ENCODE results near the gene AQP5. TPM values are rescaled to one million over a fixed set of nuclear protein-coding genes. Genes with fewer than 3 reads are reported as not detected.

Gene AQP5
- total RNA-seq, 1 experiment from 2014 or later: 0.31 TPM

DNA sequence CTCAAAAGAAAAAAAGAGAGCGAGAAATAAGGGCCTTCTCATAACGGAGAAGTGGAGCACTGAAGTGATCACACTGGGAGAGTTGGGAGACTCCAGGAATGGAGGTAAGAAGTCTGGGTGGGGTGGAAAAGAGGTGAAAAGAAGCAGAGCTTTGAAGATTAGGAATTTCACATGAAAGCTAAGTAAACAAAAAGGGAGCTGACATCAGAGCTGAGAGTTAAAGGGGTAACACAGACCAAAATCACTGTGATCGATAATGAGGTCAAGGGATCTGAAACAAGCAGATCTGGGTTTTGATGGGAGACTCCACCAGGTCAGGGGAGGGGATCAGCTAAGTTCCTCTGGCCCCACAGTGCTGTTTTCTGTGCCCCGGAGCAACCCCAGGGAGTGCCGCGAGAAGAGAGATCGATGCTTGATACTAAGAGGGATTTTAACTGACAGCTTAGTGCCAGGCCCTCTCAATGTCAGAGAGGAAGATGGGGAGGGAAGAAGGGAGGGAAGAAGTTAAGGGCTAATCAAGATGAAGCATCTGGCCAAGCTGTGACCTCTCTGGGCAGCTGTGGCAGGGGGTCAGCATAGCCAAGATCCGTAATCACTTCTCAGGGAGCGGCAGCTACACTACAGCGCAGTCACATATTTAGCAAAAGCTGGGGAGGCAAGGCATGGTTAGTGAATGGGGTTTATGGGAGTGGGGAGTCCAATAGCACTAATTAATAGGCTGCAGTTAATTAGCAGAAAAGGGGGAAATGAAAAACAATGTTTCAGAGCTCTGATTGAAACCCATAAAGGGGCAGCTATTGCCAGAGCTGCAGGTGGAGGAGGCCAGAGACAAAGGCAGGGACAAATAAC is 19.1 kb downstream of the AQP5 start:
- H3K4me2 ChIP-seq: no peak overlapping the region

DNA sequence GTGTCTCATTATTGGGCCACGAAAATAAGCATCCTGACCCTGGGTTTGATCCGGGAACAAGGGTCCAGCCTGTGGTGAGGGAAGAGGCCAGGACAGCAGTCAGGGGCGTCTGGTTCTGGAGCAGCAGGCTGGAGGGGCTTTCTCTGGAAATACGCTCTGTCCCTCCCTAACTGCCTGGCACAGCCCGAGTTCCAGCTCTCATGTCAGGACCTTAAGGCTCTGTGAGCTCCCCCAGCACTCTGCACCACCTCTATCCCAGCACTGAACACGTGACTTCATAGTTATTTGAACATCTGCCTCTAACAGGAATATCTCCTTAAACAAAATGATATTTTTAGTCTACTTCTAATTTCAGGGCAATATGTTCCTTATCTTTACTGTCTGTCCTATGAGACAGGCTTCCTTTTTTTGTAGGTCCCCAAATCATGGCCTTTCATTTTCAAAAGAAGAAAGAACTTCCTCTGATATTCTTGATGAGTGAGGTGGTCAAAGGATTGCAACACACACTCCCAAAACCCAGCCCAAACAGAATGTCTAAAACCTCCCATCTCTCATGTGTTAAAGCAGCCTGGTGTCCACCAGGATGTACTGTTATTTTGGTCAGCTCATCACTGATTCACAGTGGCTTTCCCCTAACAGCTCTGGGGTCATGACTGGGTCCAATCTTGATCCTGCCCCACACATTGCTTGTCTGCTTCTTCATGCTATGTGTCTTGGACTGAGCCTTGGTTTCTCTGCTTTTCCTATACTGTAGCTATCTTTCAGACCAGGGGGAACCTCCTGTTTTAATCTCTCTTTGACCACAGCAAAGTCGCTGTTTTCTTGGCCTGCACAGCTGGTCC is 20.8 kb downstream of the AQP5 start:
- H3K9me3 ChIP-seq (ENCODE audit: insufficient read depth, low read depth): no peaks in the 10 kb centered on the region
- H3K4me1 ChIP-seq (replicated peaks; ENCODE audit: insufficient read depth): no peaks in the 10 kb centered on the region
- no peak for DNase-seq
- H4K20me1 ChIP-seq (ENCODE audit: insufficient read depth): no peaks in the 10 kb centered on the region
- ChIA-PET CTCF (interaction anchor here (0.7 to 1.6 kb wide), 2 partner anchors 26 to 115 kb away, joined by 5 read pairs; no protein-coding TSS in a partner anchor), POLR2A (ENCODE audit: unreplicated experiment) (interaction anchor here (0.6 kb wide), 1 partner anchor 430 kb away, joined by 7 read pairs; no protein-coding TSS in a partner anchor)
- no peak overlapping the region for H3K4me3 ChIP-seq
- no peak overlapping the region for H3K27ac ChIP-seq
- intact Hi-C loops (cut with micrococcal nuclease; ENCODE audit: unreplicated experiment): no loop called here
- H2AFZ ChIP-seq: no peak overlapping the region
- no peaks in the 10 kb centered on the region for H3K9me2 ChIP-seq (ENCODE audit: insufficient read depth)
- no TSS peak for BruUV-seq (replicated peaks)
- no peak overlapping the region for H3K4me2 ChIP-seq
- TF ChIP-seq, protein P1, sequence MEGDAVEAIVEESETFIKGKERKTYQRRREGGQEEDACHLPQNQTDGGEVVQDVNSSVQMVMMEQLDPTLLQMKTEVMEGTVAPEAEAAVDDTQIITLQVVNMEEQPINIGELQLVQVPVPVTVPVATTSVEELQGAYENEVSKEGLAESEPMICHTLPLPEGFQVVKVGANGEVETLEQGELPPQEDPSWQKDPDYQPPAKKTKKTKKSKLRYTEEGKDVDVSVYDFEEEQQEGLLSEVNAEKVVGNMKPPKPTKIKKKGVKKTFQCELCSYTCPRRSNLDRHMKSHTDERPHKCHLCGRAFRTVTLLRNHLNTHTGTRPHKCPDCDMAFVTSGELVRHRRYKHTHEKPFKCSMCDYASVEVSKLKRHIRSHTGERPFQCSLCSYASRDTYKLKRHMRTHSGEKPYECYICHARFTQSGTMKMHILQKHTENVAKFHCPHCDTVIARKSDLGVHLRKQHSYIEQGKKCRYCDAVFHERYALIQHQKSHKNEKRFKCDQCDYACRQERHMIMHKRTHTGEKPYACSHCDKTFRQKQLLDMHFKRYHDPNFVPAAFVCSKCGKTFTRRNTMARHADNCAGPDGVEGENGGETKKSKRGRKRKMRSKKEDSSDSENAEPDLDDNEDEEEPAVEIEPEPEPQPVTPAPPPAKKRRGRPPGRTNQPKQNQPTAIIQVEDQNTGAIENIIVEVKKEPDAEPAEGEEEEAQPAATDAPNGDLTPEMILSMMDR (conservative IDR thresholded peaks at IDR 0.05): no peak
- no peak for TF ChIP-seq EZH2 (IDR thresholded peaks at IDR 0.05; ENCODE audit: low read depth)
- H3K36me3 ChIP-seq (ENCODE audit: low read depth): no peaks in the 10 kb centered on the region
- H3K27me3 ChIP-seq (ENCODE audit: insufficient read depth, low read depth): no peaks in the 10 kb centered on the region
- peaks cover 5% of the 10 kb centered on the region; the same call in 1 of the 2 replicates for H3F3A ChIP-seq (ENCODE audit: insufficient read depth, low read depth)
- no peaks in the 10 kb centered on the region for H3K79me2 ChIP-seq (ENCODE audit: low read depth)

More for the DNA sequence above, 19.1 kb downstream of the AQP5 start:
- H3K4me1 ChIP-seq (replicated peaks; ENCODE audit: insufficient read depth): no peaks in the 10 kb centered on the region
- TF ChIP-seq, protein P1 (conservative IDR thresholded peaks at IDR 0.05): no peak
- no peak for TF ChIP-seq EZH2 (IDR thresholded peaks at IDR 0.05; ENCODE audit: low read depth)
- no peaks in the 10 kb centered on the region for H3K9me2 ChIP-seq (ENCODE audit: insufficient read depth)
- H3K36me3 ChIP-seq (ENCODE audit: low read depth): no peaks in the 10 kb centered on the region
- H3K4me3 ChIP-seq: no peak overlapping the region
- ChIA-PET CTCF (no interaction called here), POLR2A (ENCODE audit: unreplicated experiment) (interaction anchor here (0.7 kb wide), 1 partner anchor 18 kb away, joined by 6 read pairs; no protein-coding TSS in a partner anchor)
- H3F3A ChIP-seq (ENCODE audit: insufficient read depth, low read depth): peaks cover 9% of the 10 kb centered on the region; the same call in 1 of the 2 replicates
- intact Hi-C loops (cut with micrococcal nuclease; ENCODE audit: unreplicated experiment): no loop called here
- no peak for DNase-seq
- no peaks in the 10 kb centered on the region for H3K27me3 ChIP-seq (ENCODE audit: insufficient read depth, low read depth)
- BruUV-seq (replicated peaks): no TSS peak
- H3K79me2 ChIP-seq (ENCODE audit: low read depth): no peaks in the 10 kb centered on the region
- no peak overlapping the region for H3K27ac ChIP-seq
- H4K20me1 ChIP-seq (ENCODE audit: insufficient read depth): no peaks in the 10 kb centered on the region
- no peaks in the 10 kb centered on the region for H3K9me3 ChIP-seq (ENCODE audit: insufficient read depth, low read depth)
- no peak overlapping the region for H2AFZ ChIP-seq

DNA sequence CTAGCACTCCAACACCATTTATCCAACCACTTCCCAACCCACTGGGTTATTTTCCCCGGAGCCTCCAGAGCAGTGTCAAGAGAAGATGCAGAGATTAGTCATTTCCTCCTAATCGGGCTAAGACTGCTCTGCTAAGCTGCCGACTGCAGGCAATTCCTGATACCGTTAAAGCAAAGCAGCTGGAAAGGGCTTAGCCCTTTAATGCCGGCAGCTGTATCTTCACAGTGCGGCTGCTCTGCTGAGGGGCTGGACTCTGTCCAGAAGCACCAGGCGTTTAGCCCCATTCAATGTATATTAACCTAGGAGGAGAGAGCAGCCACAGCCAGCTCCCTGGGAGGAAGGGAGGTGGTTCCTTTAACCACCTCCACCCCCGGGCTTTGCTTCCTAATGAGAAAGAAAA is 22.2 kb downstream of the AQP5 start:
- Histone ChIP-seq H3K36me3 (ENCODE audit: low read depth) (no peaks in the 10 kb centered on the region), H3K4me3 (no peak overlapping the region), H3K9me2 (ENCODE audit: insufficient read depth) (no peaks in the 10 kb centered on the region), H3K79me2 (ENCODE audit: low read depth) (no peaks in the 10 kb centered on the region), H3K4me2 (no peak overlapping the region), H3F3A (ENCODE audit: insufficient read depth, low read depth) (peaks cover 5% of the 10 kb centered on the region; the same call in 1 of the 2 replicates), H3K4me1 (replicated peaks; ENCODE audit: insufficient read depth) (no peaks in the 10 kb centered on the region), H2AFZ (no peak overlapping the region), H4K20me1 (ENCODE audit: insufficient read depth) (no peaks in the 10 kb centered on the region), H3K27me3 (ENCODE audit: insufficient read depth, low read depth) (no peaks in the 10 kb centered on the region), H3K9me3 (ENCODE audit: insufficient read depth, low read depth) (no peaks in the 10 kb centered on the region), H3K27ac (no peak overlapping the region)
- CTCF ChIA-PET: no interaction called here
- TF ChIP-seq EZH2 (IDR thresholded peaks at IDR 0.05; ENCODE audit: low read depth): no peak
- TF ChIP-seq, protein P1 (conservative IDR thresholded peaks at IDR 0.05): no peak
- no TSS peak for BruUV-seq (replicated peaks)
- intact Hi-C loops (cut with micrococcal nuclease; ENCODE audit: unreplicated experiment): no loop called here
- DNase-seq: no peak
- POLR2A ChIA-PET (ENCODE audit: unreplicated experiment): no interaction called here

Data from PC-9 (cell line).